Cardiac muscle cell (in vitro differentiated cells and primary cell): ENCODE results near the gene XIRP2. TPM values are rescaled to one million over a fixed set of nuclear protein-coding genes. Genes with fewer than 3 reads are reported as not detected.

Experiments
- DNase-seq, 2 donors: peaks; one replicate each; pipeline versions ENCODE4 v3.0.0 to v3.0.0-alpha.2; 2010 to 2017; ENCODE audit warnings: low read depth in 1 of 2, low spot score in 1 of 2
- H3K27ac ChIP-seq: fragments of 200-600 bp; sonication (generic); 2 replicates; pipeline ENCODE4 v1.5.1; 2016
- H3K27me3 ChIP-seq: fragments of 200-600 bp; sonication (generic); 2 replicates; pipeline ENCODE4 v1.6.0; 2016; ENCODE audit warnings: control low read depth
- H3K36me3 ChIP-seq: fragments of 200-600 bp; sonication (generic); 2 replicates; pipeline ENCODE4 v1.5.1; 2016; ENCODE audit warnings: control low read depth
- H3K4me1 ChIP-seq: fragments of 200-600 bp; sonication (generic); 2 replicates; pipeline ENCODE4 v1.8.1; 2017; ENCODE audit warnings: low read depth, mild to moderate bottlenecking, mixed run types
- H3K4me3 ChIP-seq: fragments of 200-600 bp; sonication (generic); 2 replicates; pipeline ENCODE4 v1.5.1; 2016; ENCODE audit warnings: mild to moderate bottlenecking
- H3K9me3 ChIP-seq: fragments of 200-600 bp; sonication (generic); 2 replicates; pipeline ENCODE4 v1.5.1; 2017; ENCODE audit warnings: low read depth, mild to moderate bottlenecking, control low read depth
- polyA plus RNA-seq: library from polyadenylated mRNA; unstranded; fragments of >200 nt; fragmentation: Nextera tagmentation; extraction: Ambion mirVana; gene quantifications from 2 replicates; pipeline ENCODE4 v1.2.1, GENCODE V29; 2016
- total RNA-seq: library from RNA; depleted of rRNA; stranded (reverse); fragments of >200 nt; gene quantifications from 2 replicates; pipeline ENCODE4 v1.2.3, GENCODE V29; 2016
- TF ChIP-seq, protein P1 (sequence below): IDR thresholded peaks from 2 replicates; pipeline ENCODE4 v1.5.1; 2012; ENCODE audit warnings: low read depth, mild to moderate bottlenecking, low read length

Gene XIRP2
- total and polyA plus RNA-seq, 2 experiments from 2014 or later = 0.51 to 0.59 TPM

DNA sequence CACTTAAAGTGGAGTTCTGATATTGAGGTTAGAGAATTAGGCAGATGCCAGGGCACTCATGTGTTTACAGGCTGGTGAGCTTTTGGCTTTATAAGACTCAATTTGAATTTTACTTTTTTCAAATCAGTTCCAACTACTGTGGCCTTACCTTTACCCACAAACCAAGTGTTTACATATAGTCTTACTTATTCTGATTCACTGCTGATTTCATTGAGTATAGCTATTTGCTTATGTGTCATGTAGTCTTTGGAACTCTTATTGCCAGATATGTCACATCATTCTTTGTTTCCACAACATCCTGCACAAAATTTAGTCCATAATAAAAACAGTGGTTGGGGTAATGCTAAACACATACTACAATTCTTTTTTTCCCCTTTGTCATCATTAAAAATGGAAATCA lies 96.5 kb downstream of the XIRP2 start:
- no peaks in the 10 kb centered on the region for H3K27me3 ChIP-seq
- H3K4me3 ChIP-seq = no peak overlapping the region
- TF ChIP-seq, protein P1, sequence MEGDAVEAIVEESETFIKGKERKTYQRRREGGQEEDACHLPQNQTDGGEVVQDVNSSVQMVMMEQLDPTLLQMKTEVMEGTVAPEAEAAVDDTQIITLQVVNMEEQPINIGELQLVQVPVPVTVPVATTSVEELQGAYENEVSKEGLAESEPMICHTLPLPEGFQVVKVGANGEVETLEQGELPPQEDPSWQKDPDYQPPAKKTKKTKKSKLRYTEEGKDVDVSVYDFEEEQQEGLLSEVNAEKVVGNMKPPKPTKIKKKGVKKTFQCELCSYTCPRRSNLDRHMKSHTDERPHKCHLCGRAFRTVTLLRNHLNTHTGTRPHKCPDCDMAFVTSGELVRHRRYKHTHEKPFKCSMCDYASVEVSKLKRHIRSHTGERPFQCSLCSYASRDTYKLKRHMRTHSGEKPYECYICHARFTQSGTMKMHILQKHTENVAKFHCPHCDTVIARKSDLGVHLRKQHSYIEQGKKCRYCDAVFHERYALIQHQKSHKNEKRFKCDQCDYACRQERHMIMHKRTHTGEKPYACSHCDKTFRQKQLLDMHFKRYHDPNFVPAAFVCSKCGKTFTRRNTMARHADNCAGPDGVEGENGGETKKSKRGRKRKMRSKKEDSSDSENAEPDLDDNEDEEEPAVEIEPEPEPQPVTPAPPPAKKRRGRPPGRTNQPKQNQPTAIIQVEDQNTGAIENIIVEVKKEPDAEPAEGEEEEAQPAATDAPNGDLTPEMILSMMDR = no peak
- no peaks in the 10 kb centered on the region for H3K36me3 ChIP-seq
- no peaks in the 10 kb centered on the region for H3K4me1 ChIP-seq
- no peak for DNase-seq
- no peak overlapping the region for H3K27ac ChIP-seq
- no peaks in the 10 kb centered on the region for H3K9me3 ChIP-seq

DNA sequence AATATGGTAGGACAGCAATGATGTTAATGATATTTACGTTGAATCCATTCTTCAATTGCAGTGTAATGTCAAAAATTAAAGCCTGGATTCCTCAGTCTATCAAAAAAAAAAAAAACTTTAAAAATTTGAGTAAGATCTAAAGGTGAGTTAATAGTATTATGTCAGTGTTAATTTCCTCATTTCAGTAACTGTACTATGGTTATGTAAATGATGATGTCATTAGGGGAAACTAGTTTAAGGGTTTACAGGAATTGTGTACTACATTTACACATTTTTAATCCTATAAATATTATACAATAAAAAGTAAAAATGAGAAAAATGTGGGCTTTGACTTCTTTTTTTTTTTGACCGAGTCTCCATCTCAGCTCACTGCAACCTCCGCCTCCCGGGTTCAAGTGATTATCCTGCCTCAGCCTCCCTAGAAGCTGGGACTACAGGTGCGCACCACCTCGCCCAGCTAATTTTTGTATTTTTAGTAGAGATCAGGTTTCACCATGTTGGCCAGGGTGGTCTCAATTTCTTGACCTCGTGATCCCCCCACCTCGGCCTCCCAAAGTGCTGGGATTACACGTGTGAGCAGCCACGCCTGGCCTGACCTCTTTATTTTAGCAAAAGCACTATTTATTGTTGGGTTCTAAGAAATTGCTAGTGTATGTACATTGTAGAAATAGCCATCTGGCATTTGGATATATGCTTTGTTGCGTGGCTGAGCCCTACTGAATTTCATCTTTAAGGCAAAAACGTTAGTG lies 106.5 kb downstream of the XIRP2 start:
- DNase-seq = no peak
- no peaks in the 10 kb centered on the region for H3K27me3 ChIP-seq
- TF ChIP-seq, protein P1 = no peak
- H3K9me3 ChIP-seq = no peaks in the 10 kb centered on the region
- H3K36me3 ChIP-seq = no peaks in the 10 kb centered on the region
- no peak overlapping the region for H3K27ac ChIP-seq
- H3K4me1 ChIP-seq = no peaks in the 10 kb centered on the region
- H3K4me3 ChIP-seq = no peak overlapping the region

DNA sequence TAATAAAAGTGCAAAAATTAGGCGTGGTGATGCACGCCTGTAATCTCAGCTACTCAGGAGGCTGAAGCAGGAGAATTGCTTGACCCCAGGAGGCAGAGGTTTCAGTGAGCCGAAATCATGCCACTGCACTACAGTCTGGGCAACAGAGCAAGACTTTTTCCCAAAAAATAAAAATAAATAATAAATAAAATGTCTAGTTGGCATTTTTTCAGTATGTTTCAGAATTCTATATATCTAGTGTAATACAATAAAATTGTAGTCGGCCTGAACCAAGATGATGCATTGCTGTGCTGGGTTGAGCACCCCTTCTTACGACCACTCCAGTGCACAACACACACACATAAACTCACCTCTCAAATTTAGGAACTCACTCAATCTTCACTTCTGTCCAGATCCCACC lies 108.2 kb downstream of the XIRP2 start:
- Histone ChIP-seq H3K4me3 (no peak overlapping the region), H3K4me1 (no peaks in the 10 kb centered on the region), H3K27ac (no peak overlapping the region), H3K36me3 (no peaks in the 10 kb centered on the region), H3K27me3 (no peaks in the 10 kb centered on the region), H3K9me3 (no peaks in the 10 kb centered on the region)
- no peak for DNase-seq
- TF ChIP-seq, protein P1 = no peak

DNA sequence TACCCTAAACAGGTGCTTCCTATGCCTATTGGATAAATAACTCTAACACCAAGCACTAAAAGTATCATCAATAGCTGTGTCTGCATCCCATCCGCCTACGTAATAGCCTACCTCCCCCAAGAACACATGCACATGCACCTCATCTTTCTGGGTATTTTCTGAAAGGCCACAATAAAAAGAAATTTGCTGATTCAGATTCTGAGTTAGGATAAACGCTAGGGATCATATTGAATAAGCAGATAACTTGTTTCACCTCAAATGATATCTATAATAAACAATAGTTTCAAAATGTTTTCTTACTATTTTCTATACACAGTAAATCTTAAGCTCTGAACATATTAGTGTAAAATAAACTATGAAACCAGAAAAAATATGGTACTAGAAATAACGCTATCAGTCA lies 112.9 kb downstream of the XIRP2 start:
- no peaks in the 10 kb centered on the region for H3K36me3 ChIP-seq
- H3K27ac ChIP-seq = no peak overlapping the region
- no peak overlapping the region for H3K4me3 ChIP-seq

DNA sequence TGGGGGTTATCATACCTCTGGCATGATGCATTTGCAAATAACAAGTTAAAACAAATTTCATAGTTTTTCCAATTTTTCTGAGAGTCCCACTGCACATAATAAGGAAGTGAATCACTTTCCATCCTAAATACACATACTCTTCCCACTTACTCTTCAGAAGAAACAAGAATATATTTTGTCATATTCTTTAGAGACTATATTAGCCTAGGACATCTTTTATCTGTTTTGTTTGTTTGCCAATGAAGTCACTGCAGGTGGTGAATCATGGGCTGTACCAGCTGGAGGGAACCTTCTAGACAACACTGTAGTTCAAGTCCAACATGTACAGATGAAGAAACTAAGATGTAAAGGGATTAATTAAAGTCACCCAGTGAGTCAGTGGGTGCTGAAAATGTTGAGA lies 116.8 kb downstream of the XIRP2 start:
- no peak for DNase-seq

More for the DNA sequence above, 112.9 kb downstream of the XIRP2 start:
- TF ChIP-seq, protein P1 = no peak
- Histone ChIP-seq H3K27me3 (no peaks in the 10 kb centered on the region), H3K9me3 (no peaks in the 10 kb centered on the region), H3K4me1 (no peaks in the 10 kb centered on the region)
- DNase-seq = no peak

More for the DNA sequence above, 116.8 kb downstream of the XIRP2 start:
- Histone ChIP-seq H3K36me3 (no peaks in the 10 kb centered on the region), H3K9me3 (no peaks in the 10 kb centered on the region), H3K27me3 (no peaks in the 10 kb centered on the region), H3K27ac (no peak overlapping the region), H3K4me1 (no peaks in the 10 kb centered on the region), H3K4me3 (no peak overlapping the region)
- TF ChIP-seq, protein P1 = no peak
